Measurements from ENCODE around the gene GALNT17.
"Not testable (repeated sequence)": the region's sequence is repeated elsewhere in the genome, so short reads cannot be mapped to it uniquely, and the experiment has no call there.

Gene GALNT17

DNA sequence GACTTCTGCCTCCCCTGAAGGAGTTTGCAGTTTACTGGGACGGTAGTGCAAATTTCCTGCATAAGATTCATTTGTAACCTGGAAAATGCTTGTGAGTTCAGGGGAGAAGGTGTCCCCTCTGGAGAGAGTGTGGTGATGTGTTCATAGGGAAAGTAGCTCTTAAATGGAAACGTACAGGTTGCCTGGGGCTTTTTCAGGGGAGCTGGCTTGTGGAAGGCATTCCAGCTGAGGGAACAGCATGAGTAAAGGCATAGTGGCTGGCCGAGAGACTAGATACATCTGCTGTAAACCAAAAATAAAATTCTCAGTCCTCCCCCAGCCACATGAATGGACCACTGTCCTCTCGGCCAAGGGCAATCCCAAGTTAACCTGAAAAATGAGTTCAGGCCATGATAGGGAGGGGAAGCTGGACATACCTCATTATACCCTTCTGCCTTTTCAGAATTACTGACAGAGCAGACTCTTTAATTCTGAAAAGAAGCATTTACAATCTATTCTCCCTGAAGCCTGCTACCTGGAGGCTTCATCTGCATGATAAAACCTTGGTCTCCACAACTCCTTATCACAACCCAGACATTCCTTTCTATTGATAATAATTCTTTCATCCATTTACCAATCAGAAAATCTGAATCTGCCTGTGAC is 123.7 kb downstream of the GALNT17 start:
- no peaks in the 10 kb centered on the region for H3K36me3 ChIP-seq (ENCODE audit: insufficient read depth, low read length)
- H3K27me3 ChIP-seq (ENCODE audit: insufficient read depth, low read length), result no peaks in the 10 kb centered on the region
- H3K79me2 ChIP-seq (ENCODE audit: control insufficient read depth, insufficient read depth, low read length, unreplicated experiment), result no peaks in the 10 kb centered on the region
- H2AFZ ChIP-seq (ENCODE audit: low read length, unreplicated experiment), result no peak overlapping the region
- no peaks in the 10 kb centered on the region for H3K4me1 ChIP-seq (ENCODE audit: control insufficient read depth, insufficient read depth, low read length, unreplicated experiment)
- no peak overlapping the region for H3K4me3 ChIP-seq (ENCODE audit: low read depth, low read length)
- no peak overlapping the region for H3K27ac ChIP-seq (ENCODE audit: low read depth, low read length)

DNA sequence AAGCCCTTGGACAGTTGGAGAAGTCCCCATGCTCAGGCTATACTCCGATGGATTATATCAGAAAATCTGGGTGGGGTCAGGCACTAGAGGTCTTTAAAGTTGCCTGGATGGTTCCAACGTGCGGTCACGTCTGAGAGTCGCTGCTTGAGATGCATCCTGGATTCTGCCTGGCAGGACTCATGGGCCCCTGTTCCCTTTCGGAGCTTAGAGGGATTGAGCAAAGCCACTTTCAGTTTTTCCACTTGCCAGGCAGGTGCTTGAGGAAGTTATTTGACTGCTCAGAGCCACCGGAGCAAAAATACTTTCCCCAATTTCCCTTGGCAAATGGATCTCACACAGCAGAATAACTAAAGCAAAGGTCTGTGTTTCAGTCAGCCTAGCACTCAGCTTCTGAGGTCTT is 129.1 kb downstream of the GALNT17 start:
- Histone ChIP-seq H3K27me3 (ENCODE audit: insufficient read depth, low read length) (no peaks in the 10 kb centered on the region), H3K4me3 (ENCODE audit: low read depth, low read length) (no peak overlapping the region), H3K79me2 (ENCODE audit: control insufficient read depth, insufficient read depth, low read length, unreplicated experiment) (no peaks in the 10 kb centered on the region), H3K4me1 (ENCODE audit: control insufficient read depth, insufficient read depth, low read length, unreplicated experiment) (no peaks in the 10 kb centered on the region), H3K27ac (ENCODE audit: low read depth, low read length) (no peak overlapping the region), H3K36me3 (ENCODE audit: insufficient read depth, low read length) (no peaks in the 10 kb centered on the region), H2AFZ (ENCODE audit: low read length, unreplicated experiment) (no peak overlapping the region)

DNA sequence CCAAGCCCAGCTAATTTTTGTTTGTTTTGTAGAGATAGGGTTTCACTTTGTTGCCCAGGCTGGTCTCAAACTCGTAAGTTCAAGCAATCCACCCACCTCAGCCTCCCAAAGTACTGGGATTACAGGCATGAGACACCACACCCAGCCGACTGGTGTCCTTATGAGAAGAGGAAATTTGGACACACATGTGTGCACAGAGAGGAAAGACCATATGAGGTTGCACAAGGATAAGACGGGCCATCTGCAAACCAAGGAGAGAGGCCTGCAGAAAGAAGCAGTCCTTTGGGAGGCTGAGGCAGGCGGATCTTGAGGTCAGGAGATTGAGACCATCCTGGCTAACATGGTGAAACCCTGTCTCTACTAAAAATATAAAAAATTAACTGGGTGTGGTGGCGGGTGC is 130.9 kb downstream of the GALNT17 start:
- H3K79me2 ChIP-seq (ENCODE audit: control insufficient read depth, insufficient read depth, low read length, unreplicated experiment); H3K4me3 ChIP-seq (ENCODE audit: low read depth, low read length); H2AFZ ChIP-seq (ENCODE audit: low read length, unreplicated experiment); H3K4me1 ChIP-seq (ENCODE audit: control insufficient read depth, insufficient read depth, low read length, unreplicated experiment); H3K36me3 ChIP-seq (ENCODE audit: insufficient read depth, low read length); H3K27me3 ChIP-seq (ENCODE audit: insufficient read depth, low read length); H3K27ac ChIP-seq (ENCODE audit: low read depth, low read length): not testable (repeated sequence)

DNA sequence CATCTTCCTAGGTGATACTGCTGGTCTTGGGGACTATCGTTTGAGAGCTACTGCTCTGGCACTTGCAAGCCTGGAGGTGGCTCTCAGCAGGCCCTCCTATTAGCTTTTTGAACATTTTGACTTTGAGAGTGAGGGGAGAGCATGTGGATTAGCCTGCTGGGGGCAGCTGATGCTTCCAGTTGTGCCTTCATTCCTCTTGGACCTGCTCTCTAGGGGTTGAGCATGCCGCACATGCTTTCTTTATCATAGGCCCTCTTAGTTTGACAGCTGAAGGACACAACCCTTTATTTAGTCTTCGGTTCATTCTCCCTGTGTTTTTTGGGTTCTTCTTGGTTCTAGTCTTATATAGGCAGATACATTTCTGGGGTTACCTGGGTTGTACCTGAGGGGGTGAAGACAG is 132.1 kb downstream of the GALNT17 start:
- no peak overlapping the region for H3K27ac ChIP-seq (ENCODE audit: low read depth, low read length)
- H3K36me3 ChIP-seq (ENCODE audit: insufficient read depth, low read length), result no peaks in the 10 kb centered on the region
- H3K4me3 ChIP-seq (ENCODE audit: low read depth, low read length), result no peak overlapping the region
- no peaks in the 10 kb centered on the region for H3K4me1 ChIP-seq (ENCODE audit: control insufficient read depth, insufficient read depth, low read length, unreplicated experiment)
- H3K27me3 ChIP-seq (ENCODE audit: insufficient read depth, low read length), result no peaks in the 10 kb centered on the region
- H3K79me2 ChIP-seq (ENCODE audit: control insufficient read depth, insufficient read depth, low read length, unreplicated experiment), result no peaks in the 10 kb centered on the region
- no peak overlapping the region for H2AFZ ChIP-seq (ENCODE audit: low read length, unreplicated experiment)

DNA sequence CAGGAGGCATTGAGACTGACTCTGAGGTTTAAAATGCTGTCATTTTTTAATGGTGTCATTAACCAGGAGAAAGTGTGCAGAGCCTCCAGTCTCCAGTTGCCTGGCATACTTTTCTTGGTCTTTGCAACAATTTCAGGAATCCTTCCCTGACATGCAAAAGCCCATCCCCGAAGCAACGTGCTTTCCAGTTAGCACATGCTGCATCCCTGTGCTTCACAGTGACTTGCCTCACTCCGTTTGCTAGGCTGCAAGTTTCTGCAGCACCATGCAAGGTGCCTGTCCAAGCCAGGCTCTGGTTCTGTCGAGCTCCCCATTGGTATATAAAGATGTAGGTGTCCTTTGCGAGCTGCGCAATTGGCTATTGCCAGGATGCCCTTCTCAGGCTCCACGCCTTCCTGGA is 135.0 kb downstream of the GALNT17 start:
- Histone ChIP-seq H3K79me2 (ENCODE audit: control insufficient read depth, insufficient read depth, low read length, unreplicated experiment) (no peaks in the 10 kb centered on the region), H3K4me3 (ENCODE audit: low read depth, low read length) (no peak overlapping the region), H3K27ac (ENCODE audit: low read depth, low read length) (no peak overlapping the region), H3K36me3 (ENCODE audit: insufficient read depth, low read length) (no peaks in the 10 kb centered on the region), H3K27me3 (ENCODE audit: insufficient read depth, low read length) (no peaks in the 10 kb centered on the region), H3K4me1 (ENCODE audit: control insufficient read depth, insufficient read depth, low read length, unreplicated experiment) (no peaks in the 10 kb centered on the region), H2AFZ (ENCODE audit: low read length, unreplicated experiment) (no peak overlapping the region)

DNA sequence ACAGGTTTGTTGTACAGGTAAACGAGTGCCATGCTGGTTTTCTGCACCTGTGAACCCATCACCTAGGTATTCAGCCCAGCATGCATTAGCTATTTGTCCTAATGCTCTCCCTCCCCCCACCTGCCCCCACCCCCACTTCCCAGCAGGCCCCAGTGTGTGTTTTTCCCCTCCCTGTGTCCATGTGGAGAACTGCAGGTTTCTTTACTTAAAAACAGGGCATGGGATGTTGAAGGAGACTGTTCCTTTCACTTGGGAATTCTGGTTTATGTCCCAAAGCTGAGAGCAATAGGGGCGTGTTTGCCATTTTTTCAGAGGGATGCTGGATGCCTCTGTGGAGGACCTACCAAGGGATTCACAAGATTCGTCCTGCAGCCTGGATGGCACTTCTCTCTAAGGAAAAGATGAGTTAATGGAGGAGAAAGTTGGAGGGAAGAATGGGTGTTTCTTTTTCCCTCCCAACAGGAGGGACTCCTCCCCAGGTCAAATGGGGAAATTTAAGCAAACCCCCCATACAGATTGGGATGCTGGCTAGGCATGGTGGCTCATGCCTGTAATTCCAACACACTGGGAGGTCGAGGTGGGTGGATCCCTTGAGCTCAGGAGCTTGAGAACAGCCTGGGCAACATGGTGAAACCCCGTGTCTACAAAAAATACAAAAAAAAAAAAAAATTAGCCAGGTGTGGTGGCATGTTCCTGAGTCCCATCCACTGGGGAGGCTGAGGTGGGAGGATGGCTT is 136.0 kb downstream of the GALNT17 start:
- H3K27ac ChIP-seq (ENCODE audit: low read depth, low read length), result no peak overlapping the region
- no peaks in the 10 kb centered on the region for H3K79me2 ChIP-seq (ENCODE audit: control insufficient read depth, insufficient read depth, low read length, unreplicated experiment)
- no peak overlapping the region for H2AFZ ChIP-seq (ENCODE audit: low read length, unreplicated experiment)
- no peaks in the 10 kb centered on the region for H3K4me1 ChIP-seq (ENCODE audit: control insufficient read depth, insufficient read depth, low read length, unreplicated experiment)
- no peaks in the 10 kb centered on the region for H3K36me3 ChIP-seq (ENCODE audit: insufficient read depth, low read length)
- no peak overlapping the region for H3K4me3 ChIP-seq (ENCODE audit: low read depth, low read length)
- no peaks in the 10 kb centered on the region for H3K27me3 ChIP-seq (ENCODE audit: insufficient read depth, low read length)

DNA sequence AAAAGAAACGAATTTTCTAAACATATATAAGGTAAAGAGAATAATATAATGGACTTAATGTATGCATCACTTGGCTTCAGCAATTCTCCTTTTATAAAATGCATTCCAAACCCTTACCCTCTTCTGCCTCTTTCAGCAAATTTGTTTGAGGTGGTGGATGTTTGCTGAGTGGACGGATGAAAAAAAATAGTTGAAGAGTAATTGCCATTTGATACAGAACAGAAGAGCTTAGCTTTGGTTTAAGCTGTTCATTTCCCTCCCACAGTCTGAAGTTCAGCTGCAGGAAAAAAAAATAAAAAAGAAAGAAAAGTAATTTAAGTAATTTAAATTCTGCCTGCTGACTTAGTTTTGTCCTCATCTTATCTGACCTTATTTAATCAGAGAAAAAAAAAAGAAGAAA is 138.6 kb downstream of the GALNT17 start:
- Histone ChIP-seq H3K27ac (ENCODE audit: low read depth, low read length) (no peak overlapping the region), H3K4me3 (ENCODE audit: low read depth, low read length) (no peak overlapping the region), H2AFZ (ENCODE audit: low read length, unreplicated experiment) (no peak overlapping the region), H3K79me2 (ENCODE audit: control insufficient read depth, insufficient read depth, low read length, unreplicated experiment) (no peaks in the 10 kb centered on the region), H3K4me1 (ENCODE audit: control insufficient read depth, insufficient read depth, low read length, unreplicated experiment) (no peaks in the 10 kb centered on the region), H3K27me3 (ENCODE audit: insufficient read depth, low read length) (no peaks in the 10 kb centered on the region), H3K36me3 (ENCODE audit: insufficient read depth, low read length) (no peaks in the 10 kb centered on the region)

DNA sequence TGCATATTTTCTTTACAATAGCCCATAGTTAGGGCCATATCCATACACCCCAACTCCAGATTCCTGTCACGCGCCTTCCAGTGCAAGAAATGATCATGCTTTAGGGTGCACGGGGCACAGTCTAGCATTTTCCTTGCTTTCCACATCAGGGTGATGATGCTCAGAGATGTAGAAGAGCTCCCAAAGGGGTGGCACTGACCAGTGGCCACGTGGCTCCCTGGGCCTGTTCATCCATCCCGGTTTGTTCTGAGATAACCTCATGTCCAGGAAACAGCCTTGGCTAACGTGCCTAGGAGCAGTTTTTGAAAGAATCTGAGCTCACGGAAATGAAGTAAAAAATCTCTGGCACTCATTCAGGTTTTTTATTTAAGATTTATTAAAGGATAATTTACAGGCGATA is 139.3 kb downstream of the GALNT17 start:
- Histone ChIP-seq H3K27me3 (ENCODE audit: insufficient read depth, low read length) (no peaks in the 10 kb centered on the region), H3K4me3 (ENCODE audit: low read depth, low read length) (no peak overlapping the region), H3K4me1 (ENCODE audit: control insufficient read depth, insufficient read depth, low read length, unreplicated experiment) (no peaks in the 10 kb centered on the region), H3K79me2 (ENCODE audit: control insufficient read depth, insufficient read depth, low read length, unreplicated experiment) (no peaks in the 10 kb centered on the region), H3K27ac (ENCODE audit: low read depth, low read length) (no peak overlapping the region), H2AFZ (ENCODE audit: low read length, unreplicated experiment) (no peak overlapping the region), H3K36me3 (ENCODE audit: insufficient read depth, low read length) (no peaks in the 10 kb centered on the region)

DNA sequence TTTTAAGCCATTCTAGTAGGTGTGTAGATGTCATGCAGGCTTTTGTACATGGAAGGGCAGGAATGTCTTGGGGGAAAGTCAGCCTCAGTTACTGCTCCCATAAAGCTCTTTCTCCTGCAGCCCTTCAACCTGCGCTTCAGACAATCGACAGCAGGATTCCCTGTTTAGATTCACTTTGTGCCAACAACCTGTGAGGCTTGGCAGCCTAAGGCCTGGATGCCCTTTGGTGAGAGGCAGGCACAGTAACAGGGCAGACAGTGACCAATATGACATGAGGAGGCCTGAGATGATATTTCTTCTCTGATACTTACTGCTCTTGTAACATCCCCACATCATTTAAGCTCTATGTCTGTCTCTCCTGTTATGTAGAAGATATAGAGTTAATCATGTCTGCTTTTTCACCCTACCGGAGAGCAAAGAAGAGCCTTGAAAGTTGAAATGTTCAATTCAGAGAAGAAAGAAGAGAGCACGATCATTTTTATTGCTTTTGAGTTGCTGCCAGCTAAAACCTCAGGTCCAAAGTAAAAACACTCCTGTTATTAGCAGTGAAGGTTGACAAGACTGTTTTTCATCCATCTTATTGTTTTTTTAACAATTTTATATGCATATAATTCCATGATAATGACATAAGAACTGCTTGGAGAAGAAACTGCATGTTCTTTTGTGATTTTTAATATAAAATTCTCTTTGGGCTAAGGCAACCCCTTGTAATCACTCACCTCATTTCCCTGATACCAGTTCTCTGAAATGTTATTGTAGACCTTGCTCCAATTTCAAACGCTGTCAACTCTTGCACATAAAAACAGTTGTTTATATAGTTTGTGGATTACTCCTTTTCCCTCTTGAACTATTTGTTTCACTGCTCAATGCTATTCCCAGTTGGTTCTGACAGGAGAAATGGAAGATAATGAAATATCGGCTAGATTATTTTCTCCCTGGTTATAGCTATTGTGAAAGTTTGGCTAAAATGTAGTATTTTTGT is 140.9 kb downstream of the GALNT17 start:
- Histone ChIP-seq H3K36me3 (ENCODE audit: insufficient read depth, low read length) (no peaks in the 10 kb centered on the region), H3K27me3 (ENCODE audit: insufficient read depth, low read length) (no peaks in the 10 kb centered on the region), H2AFZ (ENCODE audit: low read length, unreplicated experiment) (no peak overlapping the region), H3K4me1 (ENCODE audit: control insufficient read depth, insufficient read depth, low read length, unreplicated experiment) (no peaks in the 10 kb centered on the region), H3K27ac (ENCODE audit: low read depth, low read length) (no peak overlapping the region), H3K79me2 (ENCODE audit: control insufficient read depth, insufficient read depth, low read length, unreplicated experiment) (no peaks in the 10 kb centered on the region), H3K4me3 (ENCODE audit: low read depth, low read length) (no peak overlapping the region)

DNA sequence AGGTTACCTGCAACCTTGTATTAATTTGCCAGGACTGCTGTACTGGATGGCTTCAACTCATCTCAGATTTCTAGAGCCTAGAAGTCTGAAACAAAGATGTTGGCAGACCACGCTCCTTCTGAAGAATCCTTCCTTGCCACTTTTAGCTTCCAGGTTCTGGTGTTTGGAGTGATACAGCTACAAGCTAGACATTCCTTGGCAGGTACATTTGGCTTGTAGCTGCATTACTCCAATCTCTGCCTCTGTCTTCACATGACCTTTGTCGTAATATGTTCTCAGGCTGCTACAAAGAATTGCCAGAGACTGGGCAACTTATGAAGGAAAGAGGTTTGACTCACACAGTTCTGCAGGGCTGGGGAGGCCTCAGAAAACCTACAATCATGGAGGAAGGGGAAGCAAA is 146.3 kb downstream of the GALNT17 start:
- H3K4me1 ChIP-seq (ENCODE audit: control insufficient read depth, insufficient read depth, low read length, unreplicated experiment), result no peaks in the 10 kb centered on the region
- H3K27me3 ChIP-seq (ENCODE audit: insufficient read depth, low read length), result no peaks in the 10 kb centered on the region
- no peaks in the 10 kb centered on the region for H3K36me3 ChIP-seq (ENCODE audit: insufficient read depth, low read length)
- H3K79me2 ChIP-seq (ENCODE audit: control insufficient read depth, insufficient read depth, low read length, unreplicated experiment), result no peaks in the 10 kb centered on the region
- H3K27ac ChIP-seq (ENCODE audit: low read depth, low read length), result no peak overlapping the region
- no peak overlapping the region for H3K4me3 ChIP-seq (ENCODE audit: low read depth, low read length)
- no peak overlapping the region for H2AFZ ChIP-seq (ENCODE audit: low read length, unreplicated experiment)
